GM10266 (cell line): ENCODE measurements around the gene PGS1.

ENCODE experiments used
- DNase-seq: peaks from one replicate; pipeline ENCODE4 v3.0.0; 2012; ENCODE audit errors: extremely low spot score
- TF ChIP-seq, protein P1 (sequence below): IDR thresholded peaks from 2 replicates; pipeline ENCODE4 v1.5.1; 2012; ENCODE audit warnings: mild to moderate bottlenecking, low read depth; ENCODE audit not compliant: control insufficient read depth, insufficient read depth; ENCODE audit errors: missing control alignments

The PGS1 gene

DNA sequence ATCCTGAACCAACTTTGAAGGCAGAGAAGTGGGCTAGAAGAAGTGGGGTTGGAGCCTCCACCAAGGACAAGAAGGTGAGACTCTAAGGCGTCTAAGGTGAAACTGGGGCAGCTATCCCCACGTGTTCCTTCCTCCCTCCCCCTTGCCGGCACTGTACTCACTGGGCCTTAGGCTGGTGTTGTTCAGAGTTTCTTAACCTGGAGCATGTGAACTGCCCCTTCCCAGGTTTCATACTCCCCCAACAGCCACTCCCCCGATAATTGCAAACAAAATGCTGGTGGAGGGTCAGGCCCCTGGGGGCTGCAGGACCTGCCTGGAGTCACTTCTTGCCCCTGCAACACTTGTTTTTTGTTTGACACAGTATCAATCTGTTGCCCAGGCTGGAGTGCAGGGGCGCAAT is 11.3 kb upstream of the PGS1 start:
- DNase-seq, result no peak
- TF ChIP-seq, protein P1, sequence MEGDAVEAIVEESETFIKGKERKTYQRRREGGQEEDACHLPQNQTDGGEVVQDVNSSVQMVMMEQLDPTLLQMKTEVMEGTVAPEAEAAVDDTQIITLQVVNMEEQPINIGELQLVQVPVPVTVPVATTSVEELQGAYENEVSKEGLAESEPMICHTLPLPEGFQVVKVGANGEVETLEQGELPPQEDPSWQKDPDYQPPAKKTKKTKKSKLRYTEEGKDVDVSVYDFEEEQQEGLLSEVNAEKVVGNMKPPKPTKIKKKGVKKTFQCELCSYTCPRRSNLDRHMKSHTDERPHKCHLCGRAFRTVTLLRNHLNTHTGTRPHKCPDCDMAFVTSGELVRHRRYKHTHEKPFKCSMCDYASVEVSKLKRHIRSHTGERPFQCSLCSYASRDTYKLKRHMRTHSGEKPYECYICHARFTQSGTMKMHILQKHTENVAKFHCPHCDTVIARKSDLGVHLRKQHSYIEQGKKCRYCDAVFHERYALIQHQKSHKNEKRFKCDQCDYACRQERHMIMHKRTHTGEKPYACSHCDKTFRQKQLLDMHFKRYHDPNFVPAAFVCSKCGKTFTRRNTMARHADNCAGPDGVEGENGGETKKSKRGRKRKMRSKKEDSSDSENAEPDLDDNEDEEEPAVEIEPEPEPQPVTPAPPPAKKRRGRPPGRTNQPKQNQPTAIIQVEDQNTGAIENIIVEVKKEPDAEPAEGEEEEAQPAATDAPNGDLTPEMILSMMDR, result no peak

DNA sequence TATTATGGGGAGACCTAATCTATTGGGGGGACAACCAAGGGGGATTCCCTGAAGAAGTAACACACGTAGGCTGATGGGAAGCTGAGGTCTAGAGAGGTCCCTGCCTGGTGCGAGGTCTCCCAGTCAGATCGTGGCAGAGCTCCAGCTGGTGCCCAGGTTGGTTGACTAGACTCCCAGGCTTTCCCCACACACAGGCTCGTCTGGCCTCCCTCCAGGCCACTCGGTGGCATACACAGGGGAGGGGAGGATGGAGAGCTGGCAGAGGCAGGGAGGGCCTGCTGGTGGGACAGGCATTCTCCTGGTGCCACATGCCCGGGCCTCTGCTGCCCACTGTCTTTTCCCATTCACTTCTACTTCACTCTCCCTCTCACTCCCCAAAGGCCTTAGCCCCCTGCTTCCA is 10.1 kb upstream of the PGS1 start:
- TF ChIP-seq, protein P1, result no peak
- DNase-seq, result no peak

DNA sequence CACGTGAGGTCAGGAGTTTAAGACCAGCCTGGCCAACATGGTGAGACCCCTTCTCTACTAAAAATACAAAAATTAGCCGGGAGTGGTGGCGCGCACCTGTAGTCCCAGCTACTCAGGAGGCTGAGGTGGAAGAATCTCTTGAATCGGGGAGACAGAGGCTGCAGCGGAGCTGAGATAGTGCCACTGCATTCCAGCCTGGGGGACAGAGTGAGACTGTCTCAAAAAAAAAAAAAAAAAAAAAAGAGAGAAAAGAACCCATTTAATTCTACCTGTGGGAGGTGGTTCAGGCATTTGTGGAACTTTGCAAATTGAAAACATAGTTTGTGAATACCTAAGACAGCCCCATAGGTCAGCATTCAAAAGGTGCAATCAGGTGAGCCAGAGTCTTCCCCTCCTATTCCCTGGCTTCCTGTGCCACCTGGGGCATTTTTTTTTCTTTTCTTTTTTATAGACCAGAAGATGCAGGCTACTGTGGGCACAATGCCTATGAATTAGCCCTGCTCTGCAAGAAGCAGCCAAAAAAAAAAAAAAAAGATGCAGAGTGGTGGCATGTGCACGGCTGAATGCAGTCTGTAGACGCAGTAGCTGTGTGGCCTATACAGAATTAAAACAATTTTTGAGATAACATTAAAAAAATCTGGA is 9.5 kb upstream of the PGS1 start:
- TF ChIP-seq, protein P1, result no peak
- DNase-seq, result no peak

DNA sequence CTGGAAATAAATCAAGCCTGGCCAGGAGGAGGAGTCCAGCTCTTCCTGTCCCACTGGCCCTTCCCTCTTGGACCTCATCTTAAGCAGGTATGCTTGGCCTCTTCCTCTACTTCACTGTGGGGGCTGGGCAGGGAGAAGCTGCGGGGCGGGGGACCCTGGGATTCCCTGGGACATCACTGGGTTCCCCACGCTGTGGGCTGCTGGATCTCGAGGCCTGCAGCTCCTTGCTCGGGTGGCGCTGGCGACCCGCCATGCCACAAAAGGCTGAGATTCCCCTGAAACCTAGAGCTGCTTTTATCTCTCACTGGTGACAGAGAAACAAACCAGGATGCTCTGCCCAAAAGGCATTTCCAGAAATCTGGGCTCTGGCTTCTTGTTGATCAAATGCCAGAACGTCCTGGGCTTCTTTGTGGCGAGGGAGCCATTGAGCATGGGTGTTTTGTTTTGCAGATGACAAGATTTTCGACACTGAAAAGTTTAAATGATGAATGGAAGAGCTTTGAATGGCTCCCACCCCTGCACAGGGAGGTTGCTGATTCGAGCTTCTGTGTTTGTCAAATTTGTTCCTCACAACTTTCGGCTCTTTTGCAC is 8.6 kb upstream of the PGS1 start:
- TF ChIP-seq, protein P1, result no peak
- no peak for DNase-seq

DNA sequence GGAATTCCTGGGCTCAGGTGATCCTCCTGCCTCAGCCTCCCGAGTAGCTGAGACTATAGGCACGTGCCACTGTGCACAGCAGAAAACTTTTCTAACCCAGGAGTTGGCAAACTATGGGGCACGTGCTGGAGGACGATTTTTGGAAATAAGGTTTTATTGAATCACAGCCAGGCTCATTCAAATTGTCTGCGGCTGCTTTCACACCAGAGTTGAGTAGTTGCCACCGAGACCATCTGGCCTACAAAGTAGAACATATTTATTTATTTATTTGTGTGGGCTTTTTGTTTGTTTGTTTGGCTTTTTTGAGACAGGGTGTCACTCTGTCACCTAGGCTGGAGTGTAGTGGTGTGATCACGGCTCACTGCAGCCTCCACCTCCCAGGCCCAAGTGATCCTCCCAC is 7.4 kb upstream of the PGS1 start:
- TF ChIP-seq, protein P1, result no peak
- DNase-seq, result no peak

DNA sequence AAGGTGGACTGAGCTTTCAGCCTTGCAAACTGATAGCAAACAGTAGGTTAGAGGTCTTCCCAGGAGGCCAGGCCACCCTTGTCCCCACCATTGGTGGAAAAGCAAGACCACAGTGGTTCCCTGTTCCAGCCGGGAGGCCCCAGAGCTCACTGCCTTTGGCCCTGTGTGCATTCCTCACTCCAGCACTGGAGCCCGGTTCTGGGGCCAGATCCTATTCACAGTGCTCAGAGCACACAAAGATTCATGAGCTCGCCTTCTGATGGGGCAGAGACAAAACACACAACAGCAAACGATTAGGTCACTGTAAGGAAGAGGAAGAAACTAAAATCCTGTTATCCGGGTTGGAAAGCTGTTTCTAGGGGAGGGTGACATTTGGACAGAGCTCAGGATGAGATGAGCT is 5.6 kb upstream of the PGS1 start:
- TF ChIP-seq, protein P1, result no peak
- no peak for DNase-seq

DNA sequence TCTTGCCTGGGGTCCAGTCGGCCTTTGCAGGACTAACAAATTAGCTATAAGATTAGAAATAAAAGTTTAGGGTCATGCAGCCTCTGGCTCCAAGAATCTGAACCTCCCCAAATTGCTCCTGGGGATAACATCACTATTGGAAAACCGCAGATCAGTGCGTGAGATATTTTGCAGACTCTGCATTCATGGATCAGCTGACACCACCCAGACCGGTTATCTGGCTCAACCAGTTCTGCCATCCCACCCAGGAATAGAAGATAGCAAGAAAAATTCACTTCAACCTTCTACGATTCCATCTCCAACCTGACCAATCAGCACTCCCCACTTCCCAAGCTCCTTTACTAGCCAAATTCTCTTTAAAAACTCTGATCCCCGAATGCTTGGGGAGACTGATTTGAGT is 4.3 kb upstream of the PGS1 start:
- TF ChIP-seq, protein P1, result no peak
- no peak for DNase-seq
